Body of pancreas (tissue), 4 donors: ENCODE results near the gene NEXMIF. TPM values are rescaled to one million over a fixed set of nuclear protein-coding genes. Genes with fewer than 3 reads are reported as not detected.

Experiments used
- ATAC-seq: fragments of 150-250 bp; one replicate; pipeline ENCODE4 v1.9.1; 2016
- DNase-seq, 4 donors: peaks; one replicate each; pipeline ENCODE4 v3.0.0-alpha.2; 2019
- H3K27ac ChIP-seq, 4 donors: fragments of 200-600 bp; sonication (generic); 1 replicate in 3 of 4; 2 replicates in 1 of 4; pipeline versions ENCODE4 v1.5.1 to v1.6.1; 2016 to 2019; ENCODE audit warnings: mild to moderate bottlenecking in 1 of 4, mixed read lengths in 1 of 4, moderate library complexity in 1 of 4
- H3K27me3 ChIP-seq, 2 donors: fragments of 200-600 bp; sonication (generic); one replicate each; pipeline ENCODE4 v1.6.0; 2016; ENCODE audit warnings: mild to moderate bottlenecking in 1 of 2
- H3K36me3 ChIP-seq, 2 donors: fragments of 200-600 bp; sonication (generic); replicated peaks in 1 of 2; 2 replicates each; pipeline ENCODE4 v1.5.1; 2016; ENCODE audit warnings: low read depth in 2 of 2; ENCODE audit not compliant: insufficient read depth in 1 of 2
- H3K4me1 ChIP-seq: fragments of 200-600 bp; sonication (generic); one replicate; pipeline ENCODE4 v1.6.0; 2016
- H3K4me3 ChIP-seq, 2 donors: fragments of 200-600 bp; sonication (generic); 1 replicate in 1 of 2; 2 replicates in 1 of 2; pipeline ENCODE4 v1.5.1; 2016 to 2019
- H3K9me3 ChIP-seq, 3 donors: fragments of 200-600 bp; sonication (generic); 1 replicate in 2 of 3; 2 replicates in 1 of 3; pipeline ENCODE4 v1.5.1; 2016
- POLR2A ChIP-seq, 3 donors: fragments of 450-650 bp; IDR thresholded peaks; one replicate each; pipeline ENCODE4 v1.6.1; 2016; ENCODE audit warnings: antibody characterized with exemption in 3 of 3, mild to moderate bottlenecking in 2 of 3
- WGBS, 2 donors: methylation state at CpG; one replicate each; pipeline ENCODE4 v1.1.5; 2017; 5-methylcytosine and 5-hydroxymethylcytosine counted together
- intact Hi-C: fragments of 100-400 bp; cut with DNase I; formaldehyde crosslinking; loops from one replicate; pipeline ENCODE4 v1.15.1; 2023
- total RNA-seq, 2 donors: library from RNA; depleted of rRNA; stranded (reverse); fragments of >200 nt; gene quantifications; one replicate each; pipeline ENCODE4 v1.1.0, GENCODE V29; 2016
- TF ChIP-seq, protein P1 (sequence below), 7 experiments: fragments of 450-650 bp in 4 of 7; fragments of 200-600 bp in 3 of 7; sonication (generic) in 3 of 7; IDR thresholded peaks; one replicate each; pipeline ENCODE4 v1.5.1; 2016 to 2019; ENCODE audit warnings: antibody characterized with exemption in 7 of 7

The NEXMIF gene
- total RNA-seq, 2 donors from 2014 or later, result 2.3 to 2.9 TPM

- no peak overlapping the region for H3K27ac ChIP-seq
- H3K27me3 ChIP-seq, result no peaks in the 10 kb centered on the region
- intact Hi-C loops, result no loop called here
- WGBS, 2 donors, result 92% methylated on average over 4 of the region's 5 CpGs; no CpG with 5 or more reads in 1 of the 2 donors
- H3K4me1 ChIP-seq, result no peaks in the 10 kb centered on the region
- no peak overlapping the region for H3K4me3 ChIP-seq
- ATAC-seq (no peak), DNase-seq (peak in 2 of 4 donors; percentile 11 to 26)
- H3K9me3 ChIP-seq, result no peaks in the 10 kb centered on the region
- no peaks in the 10 kb centered on the region for H3K36me3 ChIP-seq
- TF ChIP-seq POLR2A (IDR thresholded peaks at IDR 0.05), result no peak
- TF ChIP-seq, protein P1, sequence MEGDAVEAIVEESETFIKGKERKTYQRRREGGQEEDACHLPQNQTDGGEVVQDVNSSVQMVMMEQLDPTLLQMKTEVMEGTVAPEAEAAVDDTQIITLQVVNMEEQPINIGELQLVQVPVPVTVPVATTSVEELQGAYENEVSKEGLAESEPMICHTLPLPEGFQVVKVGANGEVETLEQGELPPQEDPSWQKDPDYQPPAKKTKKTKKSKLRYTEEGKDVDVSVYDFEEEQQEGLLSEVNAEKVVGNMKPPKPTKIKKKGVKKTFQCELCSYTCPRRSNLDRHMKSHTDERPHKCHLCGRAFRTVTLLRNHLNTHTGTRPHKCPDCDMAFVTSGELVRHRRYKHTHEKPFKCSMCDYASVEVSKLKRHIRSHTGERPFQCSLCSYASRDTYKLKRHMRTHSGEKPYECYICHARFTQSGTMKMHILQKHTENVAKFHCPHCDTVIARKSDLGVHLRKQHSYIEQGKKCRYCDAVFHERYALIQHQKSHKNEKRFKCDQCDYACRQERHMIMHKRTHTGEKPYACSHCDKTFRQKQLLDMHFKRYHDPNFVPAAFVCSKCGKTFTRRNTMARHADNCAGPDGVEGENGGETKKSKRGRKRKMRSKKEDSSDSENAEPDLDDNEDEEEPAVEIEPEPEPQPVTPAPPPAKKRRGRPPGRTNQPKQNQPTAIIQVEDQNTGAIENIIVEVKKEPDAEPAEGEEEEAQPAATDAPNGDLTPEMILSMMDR (IDR thresholded peaks at IDR 0.05), result no peak
These were observed 120.7 kb downstream of the NEXMIF start for GRCh38 chrX:74804574-74804973.

- TF ChIP-seq, protein P1 (IDR thresholded peaks at IDR 0.05), result no peak
- no peak for TF ChIP-seq POLR2A (IDR thresholded peaks at IDR 0.05)
- H3K4me1 ChIP-seq, result no peaks in the 10 kb centered on the region
These were observed 125.2 kb downstream of the NEXMIF start for GRCh38 chrX:74800062-74800461.

GRCh38 chrX:74797338-74797887 is 127.8 kb downstream of the NEXMIF start:
- no peaks in the 10 kb centered on the region for H3K36me3 ChIP-seq
- H3K27me3 ChIP-seq, result no peaks in the 10 kb centered on the region
- intact Hi-C loops, result no loop called here
- H3K27ac ChIP-seq, result no peak overlapping the region
- H3K9me3 ChIP-seq, result no peaks in the 10 kb centered on the region
- TF ChIP-seq POLR2A (IDR thresholded peaks at IDR 0.05), result no peak
- TF ChIP-seq, protein P1 (IDR thresholded peaks at IDR 0.05), result no peak
- 78 to 85% methylated on average over 2 of the region's 2 CpGs for WGBS, 2 donors
- no peak overlapping the region for H3K4me3 ChIP-seq
- DNase-seq (no peak), ATAC-seq (no peak)
- H3K4me1 ChIP-seq, result no peaks in the 10 kb centered on the region

More at GRCh38 chrX:74800062-74800461, 125.2 kb downstream of the NEXMIF start:
- Histone ChIP-seq H3K9me3 (no peaks in the 10 kb centered on the region), H3K4me3 (no peak overlapping the region), H3K36me3 (no peaks in the 10 kb centered on the region), H3K27me3 (no peaks in the 10 kb centered on the region), H3K27ac (no peak overlapping the region)
- intact Hi-C loops, result no loop called here
- ATAC-seq (no peak), DNase-seq (no peak)
- WGBS, 2 donors, result 88 to 97% methylated on average over 2 of the region's 2 CpGs

DNA sequence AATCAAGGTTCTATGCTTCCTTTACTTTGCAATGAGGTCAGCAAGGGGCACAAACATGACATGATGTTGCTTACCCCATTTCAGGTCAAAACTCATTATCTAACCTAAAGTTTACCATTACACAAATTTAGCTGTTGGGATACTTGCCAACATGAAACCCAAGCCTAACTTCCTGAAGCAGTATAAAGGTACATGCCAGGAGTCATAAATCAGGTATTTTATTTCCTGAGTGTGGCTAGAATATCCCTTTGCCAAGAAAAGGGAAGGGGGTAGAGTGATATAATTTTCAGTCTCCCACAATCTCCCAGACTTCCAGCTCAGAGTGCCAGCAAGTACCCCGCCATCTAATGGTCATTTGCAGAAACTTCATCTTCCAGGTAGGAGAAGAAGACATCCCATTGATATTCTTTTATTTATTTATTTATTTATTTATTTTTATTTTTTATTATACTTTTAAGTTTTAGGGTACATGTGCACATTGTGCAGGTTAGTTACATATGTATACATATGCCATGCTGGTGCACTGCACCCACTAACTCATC is 136.6 kb downstream of the NEXMIF start:
- Histone ChIP-seq H3K36me3 (no peaks in the 10 kb centered on the region), H3K4me3 (no peak overlapping the region), H3K4me1 (no peaks in the 10 kb centered on the region), H3K27me3 (no peaks in the 10 kb centered on the region), H3K27ac (no peak overlapping the region), H3K9me3 (no peaks in the 10 kb centered on the region)
- ATAC-seq (no peak), DNase-seq (no peak)
- intact Hi-C loops, result no loop called here
- no peak for TF ChIP-seq POLR2A (IDR thresholded peaks at IDR 0.05)
- TF ChIP-seq, protein P1 (IDR thresholded peaks at IDR 0.05), result no peak
- WGBS, 2 donors, result 56 to 100% methylated on average over 1 of the region's 1 CpG

GRCh38 chrX:74784629-74785028 is 140.6 kb downstream of the NEXMIF start:
- 72 to 81% methylated on average over 3 of the region's 3 CpGs for WGBS, 2 donors
- Histone ChIP-seq H3K27ac (no peak overlapping the region), H3K27me3 (no peaks in the 10 kb centered on the region), H3K4me3 (no peak overlapping the region), H3K9me3 (no peaks in the 10 kb centered on the region), H3K4me1 (no peaks in the 10 kb centered on the region), H3K36me3 (no peaks in the 10 kb centered on the region)
- TF ChIP-seq, protein P1 (IDR thresholded peaks at IDR 0.05), result no peak
- TF ChIP-seq POLR2A (IDR thresholded peaks at IDR 0.05), result no peak
- ATAC-seq, result no peak
- intact Hi-C loops, result no loop called here
- DNase-seq, result no peak
